ENCODE measurements around the gene POU2F3. TPM values are rescaled to one million over a fixed set of nuclear protein-coding genes. Genes with fewer than 3 reads are reported as not detected.
A peak's percentile ranks its signal among the peaks of the same experiment; 100 is the strongest.

Gene POU2F3
- total and polyA plus RNA-seq, 2 donors (not counting 1 experiment from before 2014, with no cell fraction given) = not detected

DNA sequence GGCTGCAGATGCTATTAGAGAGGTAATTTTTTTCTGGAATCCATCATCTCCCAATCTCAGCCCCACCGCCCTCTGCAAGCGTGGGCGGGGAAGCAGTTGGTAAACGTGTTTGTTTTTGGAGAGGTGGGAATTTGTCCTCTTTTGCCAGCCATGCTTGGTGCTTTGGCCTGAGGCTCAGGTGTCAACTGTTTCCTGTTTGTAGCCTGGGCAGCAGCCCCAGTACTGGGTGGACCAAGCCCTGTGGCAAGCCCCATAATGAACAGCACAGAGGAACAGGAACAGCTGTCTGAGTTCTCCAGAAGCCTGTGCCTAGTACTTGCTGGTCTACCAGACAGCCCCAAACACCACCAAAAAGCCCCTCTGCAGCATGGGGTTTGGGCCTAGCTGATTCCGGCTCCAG is 39.6 kb downstream of the POU2F3 start:
- Histone ChIP-seq H2AFZ (ENCODE audit: low read length) (no peak overlapping the region), H3K27me3 (ENCODE audit: control insufficient read depth, insufficient read depth, low read length) (peaks cover 5% of the 10 kb centered on the region), H3K4me3 (replicated peaks in 1 of 4; ENCODE audit: control extremely low read depth in 1 of 4, insufficient read depth in 1 of 4, low read depth in 3 of 4, low read length in 4 of 4) (no peak overlapping the region), H3K9ac (ENCODE audit: insufficient read depth, low read length) (no peak overlapping the region), H3K9me3 (ENCODE audit: control insufficient read depth, insufficient read depth, low read depth, low read length) (no peaks in the 10 kb centered on the region), H3K4me1 (ENCODE audit: control insufficient read depth, extremely low read depth, insufficient read depth, low read length) (no peaks in the 10 kb centered on the region), H3K27ac (ENCODE audit: insufficient read depth, low read length) (no peak overlapping the region), H3K4me2 (ENCODE audit: extremely low read depth, insufficient read depth, low read length) (no peak overlapping the region), H3K36me3 (ENCODE audit: control insufficient read depth, insufficient read depth, low read length) (no peaks in the 10 kb centered on the region), H4K20me1 (ENCODE audit: control insufficient read depth, extremely low read depth, insufficient read depth, low read length) (no peaks in the 10 kb centered on the region), H3K79me2 (ENCODE audit: control insufficient read depth, insufficient read depth, low read length) (no peaks in the 10 kb centered on the region)
- no peak for TF ChIP-seq CTCF (conservative IDR thresholded peaks at IDR 0.05 in 1 of 2, IDR thresholded peaks at IDR 0.05 in 1 of 2; ENCODE audit: low read depth in 1 of 2, low read length in 2 of 2)
- no peak for TF ChIP-seq EZH2 (IDR thresholded peaks at IDR 0.05; ENCODE audit: low read length, missing control alignments)
- DNase-seq (ENCODE audit: low read depth in 2 of 2) = no peak

DNA sequence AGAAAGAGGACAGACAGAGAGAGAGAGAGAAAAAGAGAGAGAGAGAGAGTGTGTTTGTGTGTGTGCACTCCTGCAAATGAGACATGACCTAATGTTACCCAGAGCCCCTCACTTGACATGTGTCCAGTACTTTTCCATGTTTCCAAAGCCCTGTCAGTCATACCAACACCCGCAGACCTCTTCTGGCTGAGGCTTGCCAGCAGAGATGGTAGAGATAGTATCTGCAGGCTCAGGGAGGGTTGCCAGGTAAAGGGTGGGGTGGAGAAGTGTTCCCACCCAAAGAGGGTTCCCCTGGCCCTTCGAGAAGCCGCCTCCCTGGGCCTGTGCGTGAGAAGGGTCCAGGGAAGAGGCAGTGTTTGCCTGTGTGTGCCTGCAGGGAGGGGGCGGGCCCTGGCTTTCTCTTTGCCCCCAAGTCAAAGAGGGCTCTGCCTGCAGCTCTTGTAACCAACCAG is 40.7 kb downstream of the POU2F3 start:
- TF ChIP-seq CTCF (conservative IDR thresholded peaks at IDR 0.05 in 1 of 2, IDR thresholded peaks at IDR 0.05 in 1 of 2; ENCODE audit: low read depth in 1 of 2, low read length in 2 of 2) (no peak), EZH2 (IDR thresholded peaks at IDR 0.05; ENCODE audit: low read length, missing control alignments) (no peak)
- H3K36me3 ChIP-seq (ENCODE audit: control insufficient read depth, insufficient read depth, low read length) = no peaks in the 10 kb centered on the region
- no peak for DNase-seq (ENCODE audit: low read depth in 2 of 2)
- H3K4me1 ChIP-seq (ENCODE audit: control insufficient read depth, extremely low read depth, insufficient read depth, low read length) = no peaks in the 10 kb centered on the region
- H3K4me3 ChIP-seq (replicated peaks in 1 of 4; ENCODE audit: control extremely low read depth in 1 of 4, insufficient read depth in 1 of 4, low read depth in 3 of 4, low read length in 4 of 4) = no peak overlapping the region
- H3K9me3 ChIP-seq (ENCODE audit: control insufficient read depth, insufficient read depth, low read depth, low read length) = no peaks in the 10 kb centered on the region
- no peak overlapping the region for H3K27ac ChIP-seq (ENCODE audit: insufficient read depth, low read length)
- no peak overlapping the region for H2AFZ ChIP-seq (ENCODE audit: low read length)
- H3K27me3 ChIP-seq (ENCODE audit: control insufficient read depth, insufficient read depth, low read length) = peaks cover 3% of the 10 kb centered on the region
- H3K79me2 ChIP-seq (ENCODE audit: control insufficient read depth, insufficient read depth, low read length) = no peaks in the 10 kb centered on the region
- no peak overlapping the region for H3K4me2 ChIP-seq (ENCODE audit: extremely low read depth, insufficient read depth, low read length)
- no peaks in the 10 kb centered on the region for H4K20me1 ChIP-seq (ENCODE audit: control insufficient read depth, extremely low read depth, insufficient read depth, low read length)
- no peak overlapping the region for H3K9ac ChIP-seq (ENCODE audit: insufficient read depth, low read length)

DNA sequence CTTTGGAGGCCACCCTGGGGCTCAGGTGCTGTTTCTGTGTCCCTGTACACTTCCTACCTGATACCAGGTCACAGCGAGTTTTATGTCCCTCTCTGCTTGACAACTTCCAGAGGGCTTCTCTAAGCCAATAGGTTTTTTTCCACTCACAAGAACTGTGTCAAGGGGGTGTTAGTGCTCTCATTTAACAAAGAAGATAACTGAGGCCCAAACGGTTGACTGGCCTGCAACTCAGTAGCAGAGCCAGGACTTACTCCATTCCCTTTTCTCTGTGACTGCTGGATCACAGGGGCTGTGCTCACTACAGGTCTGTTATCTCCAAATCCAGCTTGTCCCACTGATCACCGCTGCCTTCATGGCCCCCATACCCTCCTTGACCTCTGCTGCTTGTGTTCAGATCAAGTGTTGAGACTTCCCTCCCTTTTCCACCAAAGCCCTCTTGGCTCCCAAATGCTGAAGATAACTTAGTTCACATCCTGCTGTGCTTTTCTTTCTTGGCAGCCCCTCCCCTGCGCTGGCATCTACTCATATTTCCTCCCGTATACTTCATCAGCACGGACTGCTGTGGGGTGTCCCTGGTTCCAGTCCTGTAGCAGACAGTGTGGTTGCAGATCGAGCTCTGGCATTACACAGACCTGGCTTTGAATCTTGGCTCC is 41.3 kb downstream of the POU2F3 start:
- Histone ChIP-seq H3K9ac (ENCODE audit: insufficient read depth, low read length) (no peak overlapping the region), H4K20me1 (ENCODE audit: control insufficient read depth, extremely low read depth, insufficient read depth, low read length) (no peaks in the 10 kb centered on the region), H3K4me2 (ENCODE audit: extremely low read depth, insufficient read depth, low read length) (no peak overlapping the region), H3K27me3 (ENCODE audit: control insufficient read depth, insufficient read depth, low read length) (peaks cover 3% of the 10 kb centered on the region), H3K79me2 (ENCODE audit: control insufficient read depth, insufficient read depth, low read length) (no peaks in the 10 kb centered on the region), H2AFZ (ENCODE audit: low read length) (no peak overlapping the region), H3K4me3 (replicated peaks in 1 of 4; ENCODE audit: control extremely low read depth in 1 of 4, insufficient read depth in 1 of 4, low read depth in 3 of 4, low read length in 4 of 4) (no peak overlapping the region), H3K27ac (ENCODE audit: insufficient read depth, low read length) (no peak overlapping the region), H3K4me1 (ENCODE audit: control insufficient read depth, extremely low read depth, insufficient read depth, low read length) (no peaks in the 10 kb centered on the region), H3K36me3 (ENCODE audit: control insufficient read depth, insufficient read depth, low read length) (no peaks in the 10 kb centered on the region), H3K9me3 (ENCODE audit: control insufficient read depth, insufficient read depth, low read depth, low read length) (no peaks in the 10 kb centered on the region)
- TF ChIP-seq CTCF (conservative IDR thresholded peaks at IDR 0.05 in 1 of 2, IDR thresholded peaks at IDR 0.05 in 1 of 2; ENCODE audit: low read depth in 1 of 2, low read length in 2 of 2) = no peak
- peak; percentile 38 for TF ChIP-seq EZH2 (IDR thresholded peaks at IDR 0.05; ENCODE audit: low read length, missing control alignments)
- DNase-seq (ENCODE audit: low read depth in 2 of 2) = no peak
